HG02610 (cell line): ENCODE results near the gene GJB1.
A peak's percentile ranks its signal among the peaks of the same experiment; 100 is the strongest.
"Not testable (repeated sequence)": the region's sequence is repeated elsewhere in the genome, so short reads cannot be mapped to it uniquely, and the experiment has no call there.

Source experiments
- ATAC-seq: cut with Tn5 transposase; IDR thresholded peaks from one replicate; pipeline ENCODE4 v1.9.1; 2021; ENCODE audit warnings: mild to moderate bottlenecking, moderate library complexity; ENCODE audit not compliant: unreplicated experiment

GJB1 gene

DNA sequence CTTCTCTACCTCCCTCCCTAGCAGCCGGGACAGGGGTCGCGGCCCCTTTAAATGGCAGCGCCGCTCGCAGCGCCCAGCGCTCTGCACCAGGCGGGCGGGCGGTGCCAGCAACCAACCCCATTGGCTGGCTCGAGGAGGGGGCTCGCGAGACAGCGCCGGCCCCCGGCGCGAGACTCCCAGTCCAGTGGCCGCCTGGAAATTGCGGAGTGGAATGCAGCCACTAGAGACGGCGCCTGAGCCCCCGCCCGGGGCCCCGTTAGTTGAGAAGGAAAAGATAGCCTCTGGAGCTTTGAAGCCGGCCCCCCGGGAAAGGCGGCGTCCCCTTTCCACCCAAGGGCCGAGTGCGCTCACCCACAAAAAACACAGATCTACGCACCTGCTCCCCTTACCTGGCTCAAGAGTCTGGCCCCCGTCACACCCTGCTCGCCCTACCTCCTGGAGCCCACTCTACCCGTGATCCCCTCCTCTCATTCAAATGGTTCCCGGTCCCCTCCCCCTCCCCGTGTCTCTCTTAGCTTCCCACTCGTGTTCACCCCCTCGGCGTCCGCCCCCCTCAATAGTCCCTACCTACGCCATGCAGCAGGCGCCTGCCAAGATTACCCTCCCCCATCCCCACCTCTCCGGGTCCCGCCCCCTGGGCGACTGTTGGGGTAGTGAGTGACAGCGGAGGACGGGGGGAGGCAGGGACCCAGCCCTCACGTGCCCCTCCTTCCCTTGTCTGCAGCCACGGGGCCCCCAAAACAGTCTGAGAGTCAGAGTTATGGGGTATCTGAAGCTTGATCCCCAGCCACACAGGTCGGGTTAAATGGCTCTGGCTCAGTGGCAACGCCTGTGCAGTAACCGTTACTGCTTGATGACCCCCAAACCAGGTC is 31.3 kb downstream of the GJB1 start, which contains the start of gene ZMYM3:
ZMYM3 (minus strand) TSS at position 49 of the 872 bp plus-strand sequence. CDS start 885 bp downstream, outside the sequence.
- peak; percentile 86 for ATAC-seq

DNA sequence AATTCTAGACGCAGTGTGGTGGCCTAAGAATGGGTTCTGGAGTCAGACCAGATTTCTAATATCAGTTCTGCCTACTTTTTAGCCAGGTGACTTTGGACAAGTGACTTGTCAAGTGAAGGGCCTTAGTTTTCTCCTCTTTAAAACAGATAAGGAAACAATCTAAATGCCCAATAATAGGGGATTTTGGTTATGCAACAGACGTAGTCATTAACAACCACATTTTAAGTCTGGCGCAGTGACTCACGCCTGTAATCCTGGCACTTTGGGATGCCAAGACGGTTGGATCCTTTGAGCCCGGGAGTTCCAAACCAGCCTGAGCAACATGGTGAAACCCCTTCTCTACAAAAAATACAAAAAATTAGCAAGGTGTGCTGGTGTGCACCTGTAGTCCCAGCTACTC is 33.0 kb downstream of the GJB1 start:
- ATAC-seq = no peak

DNA sequence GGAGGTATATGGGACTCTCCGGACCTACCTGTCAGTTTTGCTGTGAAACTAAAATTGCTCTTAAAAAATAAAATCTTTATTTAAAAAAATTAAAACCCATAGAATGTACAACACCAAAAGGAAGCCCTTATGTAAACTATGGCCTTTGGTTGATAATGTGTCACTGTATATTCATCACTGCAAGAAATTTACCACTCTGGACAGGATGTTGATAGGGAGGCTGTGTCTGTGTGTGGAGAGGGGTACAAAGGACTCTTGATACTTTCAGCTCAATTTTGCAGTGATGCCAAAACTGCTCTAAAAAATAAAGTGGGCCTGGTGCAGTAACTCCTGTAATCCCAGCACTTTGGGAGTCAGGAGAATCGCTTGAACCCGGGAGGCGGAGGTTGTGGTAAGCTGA is 33.8 kb downstream of the GJB1 start:
- ATAC-seq = no peak

DNA sequence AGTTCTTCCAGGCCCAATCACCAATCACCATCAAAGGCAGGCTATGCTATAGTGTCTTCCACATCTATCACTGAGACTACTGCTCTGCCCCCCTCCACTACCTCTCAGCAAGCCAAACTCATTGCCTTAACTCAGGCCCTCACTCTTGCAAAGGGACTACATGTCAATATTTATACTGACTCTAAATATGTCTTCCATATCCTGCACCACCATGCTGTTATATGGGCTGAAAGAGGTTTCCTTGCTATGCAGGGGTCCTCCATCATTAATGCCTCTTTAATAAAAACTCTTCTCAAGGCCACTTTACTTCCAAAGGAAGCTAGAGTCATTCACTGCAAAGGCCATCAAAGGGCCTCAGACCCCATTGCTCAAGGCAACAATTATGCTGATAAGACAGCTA is 45.6 kb downstream of the GJB1 start:
- ATAC-seq = not testable (repeated sequence)

- ATAC-seq = no peak
Observed at GRCh38 chrX:71269801-71270395, 46.9 kb downstream of the GJB1 start.

DNA sequence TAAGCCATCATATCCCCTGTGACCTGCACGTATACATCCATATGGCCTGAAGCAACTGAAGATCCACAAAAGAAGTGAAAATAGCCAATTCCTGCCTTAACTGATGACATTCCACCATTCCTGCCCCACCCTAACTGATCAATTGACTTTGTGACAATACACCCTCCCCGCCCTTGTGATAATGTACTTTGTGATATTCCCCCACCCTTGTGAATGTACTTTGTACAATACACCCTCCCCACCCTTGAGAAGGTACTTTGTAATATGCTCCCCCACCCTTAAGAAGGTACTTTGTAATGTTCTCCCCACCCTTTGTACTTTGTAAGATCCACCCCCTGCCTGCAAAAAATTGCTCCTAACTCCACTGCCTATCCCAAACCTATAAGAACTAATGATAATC is 49.3 kb downstream of the GJB1 start:
- ATAC-seq = not testable (repeated sequence)
